Measurements from ENCODE around the gene HDAC5.
"Not testable (repeated sequence)": the region's sequence is repeated elsewhere in the genome, so short reads cannot be mapped to it uniquely, and the experiment has no call there.

HDAC5 gene

DNA sequence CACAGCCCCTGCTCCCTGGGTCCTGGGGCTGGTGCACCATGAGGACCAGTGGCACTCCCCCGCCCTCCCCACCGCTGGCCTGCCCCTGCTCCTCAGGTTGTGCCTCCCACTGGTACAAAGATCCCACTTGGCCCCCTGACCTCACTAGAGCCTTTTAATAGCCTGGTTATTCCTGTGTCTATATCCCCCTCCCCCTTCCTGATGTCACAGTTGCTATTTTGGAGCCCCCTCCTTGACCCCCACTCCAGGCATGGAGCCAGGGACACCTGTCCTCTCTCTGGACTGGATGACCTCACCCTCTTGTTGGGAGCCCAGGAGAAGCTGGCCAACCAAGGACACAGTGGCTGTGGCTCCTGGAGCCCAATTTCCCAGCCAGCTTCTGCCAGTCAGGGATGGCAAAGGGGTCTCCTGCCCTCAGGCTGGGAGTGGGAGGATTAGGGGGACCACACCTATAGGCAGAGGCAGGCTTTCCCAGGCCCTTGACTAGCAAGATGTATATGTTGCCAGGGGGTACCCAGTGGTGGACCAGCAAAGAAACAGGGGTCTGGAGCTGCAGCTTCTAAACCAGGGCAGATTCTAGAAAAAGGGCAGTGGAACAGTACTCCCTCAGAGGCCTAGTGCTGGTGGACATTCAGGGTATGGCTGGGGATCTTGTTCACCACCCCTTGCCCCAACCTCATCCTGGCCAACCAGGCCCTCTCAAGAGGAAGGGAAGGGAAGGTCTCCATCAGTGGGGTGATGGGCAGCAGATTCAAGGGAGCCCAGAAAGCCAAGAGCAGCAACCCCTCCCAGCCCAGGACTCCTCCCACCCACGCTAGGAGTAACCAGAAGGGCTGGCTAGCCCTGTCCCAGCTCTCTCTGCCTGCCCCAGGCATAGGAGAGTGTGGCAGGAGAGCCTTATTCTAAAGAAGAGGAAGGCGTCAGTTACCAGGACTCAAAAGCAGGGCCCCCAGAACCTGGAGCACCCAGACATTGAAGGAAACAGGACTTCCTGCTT, 10.9 kb downstream of the HDAC5 start:
- ATAC-seq (replicated peaks) (no peak), DNase-seq (no peak)
- H3K4me3 Mint-ChIP-seq: peak overlapping the region in 1 of 2 donors; percentile 23
- peak overlapping the region in 1 of 2 donors; percentile 69 for H3K27ac Mint-ChIP-seq
- H3K4me1 Mint-ChIP-seq (ENCODE audit: low read depth in 2 of 2): peaks cover 33 to 39% of the 10 kb centered on the region in 2 donors
- H3K36me3 Mint-ChIP-seq (ENCODE audit: insufficient read depth): peaks cover 24% of the 10 kb centered on the region
- no peaks in the 10 kb centered on the region for H3K27me3 Mint-ChIP-seq
- H3K9me3 Mint-ChIP-seq: no peaks in the 10 kb centered on the region

DNA sequence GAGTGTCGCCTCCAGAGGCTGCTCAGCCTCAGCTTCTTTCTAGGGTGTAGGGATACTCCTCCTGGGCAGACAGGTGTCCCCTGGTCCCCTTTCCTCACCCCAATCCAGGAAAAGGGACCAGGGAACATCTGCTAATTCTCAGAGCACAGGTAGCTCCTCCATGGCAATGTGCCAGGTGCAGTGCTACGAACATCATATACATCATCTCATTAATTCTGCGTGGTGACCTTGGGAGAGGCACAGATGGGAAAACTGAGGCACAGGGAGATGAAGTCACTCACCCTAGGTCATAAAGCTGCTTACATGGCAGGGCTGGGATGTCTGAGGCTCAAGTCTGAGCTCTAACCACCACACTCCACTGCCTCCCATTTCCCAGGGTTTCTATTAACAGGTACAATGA, 11.7 kb downstream of the HDAC5 start:
- Mint-ChIP-seq H3K36me3 (ENCODE audit: insufficient read depth) (peaks cover 29% of the 10 kb centered on the region), H3K9me3 (no peaks in the 10 kb centered on the region), H3K27ac (peak overlapping the region; percentile 18 to 60), H3K4me1 (ENCODE audit: low read depth in 2 of 2) (peaks cover 30 to 41% of the 10 kb centered on the region in 2 donors), H3K27me3 (no peaks in the 10 kb centered on the region), H3K4me3 (peak overlapping the region; percentile 39 to 51)
- DNase-seq: no peak
- no peak for ATAC-seq (replicated peaks)

DNA sequence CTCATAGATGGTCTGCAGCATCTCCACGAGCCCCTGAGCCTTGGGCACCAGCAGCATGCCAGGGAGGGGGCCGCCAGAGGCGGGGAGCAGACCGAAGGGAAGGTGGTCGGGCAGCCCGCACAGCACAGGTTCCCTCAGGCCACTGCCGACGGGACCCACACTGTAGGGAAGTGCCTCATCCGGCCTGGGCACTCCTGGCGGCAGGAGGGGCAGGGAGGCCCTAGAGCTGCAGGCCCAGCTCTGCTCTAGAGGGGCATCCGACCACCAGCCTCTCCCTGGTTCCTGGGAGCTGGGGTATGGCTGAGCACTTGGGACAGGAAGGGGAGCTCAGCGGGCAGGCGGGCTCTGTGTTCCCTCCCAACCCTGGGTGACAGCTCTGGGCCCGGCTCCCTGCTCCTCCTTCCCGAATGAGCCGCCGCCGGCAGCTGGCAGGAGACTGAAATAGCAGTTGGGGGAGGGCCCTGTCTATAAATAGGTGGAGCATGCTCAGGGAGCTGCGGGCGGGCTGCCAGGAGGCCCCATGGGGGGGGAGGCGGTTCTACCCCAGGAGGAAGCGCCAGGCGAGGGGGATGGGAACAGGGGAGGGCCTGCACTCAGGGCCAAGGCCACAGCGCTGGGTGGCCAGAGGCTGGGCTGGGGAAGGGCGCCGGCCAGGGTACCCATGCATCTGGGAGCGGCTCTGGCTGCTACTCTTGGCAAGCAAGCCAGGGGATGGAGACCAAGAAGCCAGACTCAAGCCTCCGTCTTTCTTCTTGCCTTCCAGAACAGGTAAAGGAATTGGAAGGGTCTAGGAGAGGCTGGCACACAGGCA, 12.4 kb downstream of the HDAC5 start:
- ATAC-seq (replicated peaks) (peak; percentile 64), DNase-seq (peak; percentile 21 to 33 (median 23))
- H3K36me3 Mint-ChIP-seq (ENCODE audit: insufficient read depth): peaks cover 31% of the 10 kb centered on the region
- no peaks in the 10 kb centered on the region for H3K9me3 Mint-ChIP-seq
- H3K4me3 Mint-ChIP-seq: peak overlapping the region; percentile 44 to 51
- peak overlapping the region; percentile 60 to 74 for H3K27ac Mint-ChIP-seq
- H3K27me3 Mint-ChIP-seq: no peaks in the 10 kb centered on the region
- peaks cover 24 to 36% of the 10 kb centered on the region in 2 donors for H3K4me1 Mint-ChIP-seq (ENCODE audit: low read depth in 2 of 2)

DNA sequence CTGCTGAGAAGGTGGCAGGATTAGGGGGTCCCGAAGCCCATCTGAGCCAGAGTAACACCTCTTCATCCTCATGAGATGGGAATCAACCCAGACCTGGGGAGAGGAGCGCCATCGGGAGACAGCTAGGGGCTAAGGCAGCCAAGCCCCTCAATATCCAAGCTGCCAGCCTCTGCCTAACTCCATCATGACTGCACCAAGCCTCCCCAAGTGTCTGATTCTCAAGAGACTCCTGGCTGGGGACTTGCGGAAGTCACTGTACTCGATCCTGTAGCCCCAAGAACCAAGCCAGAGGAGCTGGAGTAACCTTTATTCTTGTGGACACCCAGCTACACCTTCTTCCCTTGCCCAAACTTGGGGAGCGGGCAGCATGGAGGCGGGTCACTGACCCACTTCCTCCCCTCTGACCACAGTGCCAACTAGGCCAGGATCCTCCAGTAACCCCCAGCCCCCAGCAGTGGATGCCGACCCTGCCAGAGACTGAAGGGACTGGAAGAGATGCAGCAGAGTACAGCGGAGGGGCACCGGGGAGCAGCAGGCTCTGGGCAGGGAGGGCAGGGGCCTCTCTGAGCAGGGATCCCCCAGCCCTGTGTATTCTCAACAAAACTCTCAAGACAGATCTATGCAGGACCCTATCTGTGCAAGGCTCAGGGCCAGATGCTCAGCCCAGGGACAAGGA, 13.3 kb downstream of the HDAC5 start:
- ATAC-seq (replicated peaks) (no peak), DNase-seq (no peak)
- peaks cover 36% of the 10 kb centered on the region for H3K36me3 Mint-ChIP-seq (ENCODE audit: insufficient read depth)
- no peaks in the 10 kb centered on the region for H3K9me3 Mint-ChIP-seq
- peaks cover 20 to 29% of the 10 kb centered on the region in 2 donors for H3K4me1 Mint-ChIP-seq (ENCODE audit: low read depth in 2 of 2)
- peak overlapping the region in 1 of 2 donors; percentile 49 for H3K27ac Mint-ChIP-seq
- no peak overlapping the region for H3K4me3 Mint-ChIP-seq
- no peaks in the 10 kb centered on the region for H3K27me3 Mint-ChIP-seq

DNA sequence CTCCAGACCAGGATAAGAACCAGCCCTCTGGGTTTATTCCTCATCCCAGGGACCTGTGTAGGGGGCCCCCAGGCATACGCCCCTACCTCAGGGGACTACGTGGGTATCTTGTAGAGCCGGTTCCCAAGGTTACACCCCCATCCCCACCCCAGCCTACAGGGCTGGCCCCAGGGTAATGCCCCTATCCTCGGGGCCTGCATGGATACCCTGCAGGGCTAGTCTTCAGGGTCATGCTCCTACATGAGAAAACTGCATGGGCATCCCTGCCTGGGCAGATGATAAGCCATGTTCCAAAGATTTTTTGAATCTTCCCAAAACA, 14.2 kb downstream of the HDAC5 start:
- ATAC-seq (replicated peaks): no peak

DNA sequence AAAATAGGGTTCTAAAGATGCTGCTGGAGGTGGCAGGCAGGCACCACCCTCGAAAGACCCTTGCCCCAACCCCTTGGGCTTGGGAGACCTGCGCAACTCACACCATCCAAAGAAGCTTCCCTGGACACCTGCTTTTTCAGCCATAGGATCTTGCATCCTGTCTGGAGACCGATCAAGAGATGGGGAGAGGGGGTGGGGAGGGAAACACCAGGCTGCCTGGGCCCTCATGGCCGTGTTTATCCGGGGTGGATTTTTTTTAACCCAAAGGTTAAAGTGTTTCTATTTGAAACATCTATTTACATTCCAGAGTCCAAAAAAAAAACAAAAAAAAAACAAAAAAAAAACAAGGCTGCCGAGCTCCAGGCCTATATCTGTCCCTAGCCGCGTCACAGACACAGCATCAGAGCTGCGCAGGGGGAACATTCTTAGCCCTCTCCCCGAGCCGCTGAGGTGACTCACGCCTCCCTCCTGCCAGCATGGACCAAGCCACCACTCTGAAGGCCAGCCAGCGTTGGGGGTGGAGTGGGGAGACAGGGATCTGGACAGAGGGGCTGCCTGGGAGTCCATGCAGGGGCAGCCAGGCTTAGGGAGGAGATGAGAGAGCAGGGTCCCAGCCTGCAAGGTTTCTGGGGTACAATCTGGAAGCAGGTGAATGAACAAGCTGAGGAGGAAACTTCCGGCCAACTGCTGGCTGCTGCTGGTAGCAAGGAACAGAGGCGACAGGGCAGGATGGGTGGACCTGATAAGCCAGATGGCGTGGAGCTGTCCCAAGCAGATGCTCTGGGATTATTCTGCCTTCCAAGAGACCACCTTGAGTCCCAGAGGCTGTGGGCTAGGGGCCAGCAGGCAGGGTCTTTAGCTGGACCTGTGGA, 14.8 kb downstream of the HDAC5 start:
- no peak overlapping the region for H3K4me3 Mint-ChIP-seq
- no peaks in the 10 kb centered on the region for H3K9me3 Mint-ChIP-seq
- peaks cover 40% of the 10 kb centered on the region for H3K36me3 Mint-ChIP-seq (ENCODE audit: insufficient read depth)
- peak overlapping the region; percentile 18 to 41 for H3K27ac Mint-ChIP-seq
- no peak for ATAC-seq (replicated peaks)
- DNase-seq: no peak
- peaks cover 22 to 26% of the 10 kb centered on the region in 2 donors for H3K4me1 Mint-ChIP-seq (ENCODE audit: low read depth in 2 of 2)
- H3K27me3 Mint-ChIP-seq: no peaks in the 10 kb centered on the region

More for the DNA sequence above, 14.2 kb downstream of the HDAC5 start:
- H3K4me3 Mint-ChIP-seq: no peak overlapping the region
- H3K27ac Mint-ChIP-seq: no peak overlapping the region
- H3K27me3 Mint-ChIP-seq: no peaks in the 10 kb centered on the region
- DNase-seq: no peak
- H3K9me3 Mint-ChIP-seq: no peaks in the 10 kb centered on the region
- peaks cover 40% of the 10 kb centered on the region for H3K36me3 Mint-ChIP-seq (ENCODE audit: insufficient read depth)
- peaks cover 24 to 29% of the 10 kb centered on the region in 2 donors for H3K4me1 Mint-ChIP-seq (ENCODE audit: low read depth in 2 of 2)

DNA sequence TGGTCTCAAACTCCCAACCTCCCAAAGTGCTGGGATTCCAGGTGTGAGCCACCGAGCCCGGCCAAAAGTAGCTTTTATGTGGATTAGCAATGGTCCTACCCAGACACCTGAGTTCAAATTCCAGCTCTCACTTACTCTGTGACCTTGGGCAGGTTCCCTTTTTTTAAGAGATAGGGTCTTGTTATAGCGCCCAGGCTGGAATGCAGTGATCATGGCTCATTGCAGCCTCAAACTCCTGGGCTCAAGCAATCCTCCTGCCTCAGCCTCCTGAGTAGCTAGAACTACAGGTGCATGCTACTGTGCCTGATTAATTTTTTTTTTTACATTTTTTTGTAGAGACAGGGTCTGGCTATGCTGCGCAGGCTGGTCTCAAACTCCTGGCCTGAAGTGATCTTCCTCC, 16.6 kb downstream of the HDAC5 start:
- no peak overlapping the region for H3K4me3 Mint-ChIP-seq
- no peaks in the 10 kb centered on the region for H3K27me3 Mint-ChIP-seq
- peaks cover 39% of the 10 kb centered on the region for H3K36me3 Mint-ChIP-seq (ENCODE audit: insufficient read depth)
- no peak for DNase-seq
- no peak overlapping the region for H3K27ac Mint-ChIP-seq
- H3K4me1 Mint-ChIP-seq (ENCODE audit: low read depth in 2 of 2): peaks cover 16 to 17% of the 10 kb centered on the region in 2 donors
- ATAC-seq (replicated peaks): no peak
- H3K9me3 Mint-ChIP-seq: no peaks in the 10 kb centered on the region

DNA sequence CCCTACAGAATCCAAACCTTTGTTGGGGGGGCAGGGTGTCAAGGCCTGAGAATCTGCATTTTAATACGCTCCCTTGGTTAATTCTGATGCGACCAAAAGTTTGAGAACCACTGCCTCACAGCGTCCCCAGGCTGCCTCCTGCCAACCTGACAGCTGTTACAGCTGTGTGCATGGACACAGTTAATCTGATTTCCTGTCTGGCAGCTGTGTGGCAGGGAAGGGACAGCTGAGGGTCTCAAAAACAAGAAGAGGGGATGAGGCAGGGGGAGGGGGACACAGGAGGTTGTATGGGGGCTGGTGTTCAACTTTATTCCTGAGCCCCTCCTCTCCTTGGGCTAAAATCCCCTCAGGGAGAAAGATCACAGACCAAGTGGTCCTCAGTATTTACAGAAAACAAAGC, 17.5 kb downstream of the HDAC5 start:
- H3K27me3 Mint-ChIP-seq: no peaks in the 10 kb centered on the region

DNA sequence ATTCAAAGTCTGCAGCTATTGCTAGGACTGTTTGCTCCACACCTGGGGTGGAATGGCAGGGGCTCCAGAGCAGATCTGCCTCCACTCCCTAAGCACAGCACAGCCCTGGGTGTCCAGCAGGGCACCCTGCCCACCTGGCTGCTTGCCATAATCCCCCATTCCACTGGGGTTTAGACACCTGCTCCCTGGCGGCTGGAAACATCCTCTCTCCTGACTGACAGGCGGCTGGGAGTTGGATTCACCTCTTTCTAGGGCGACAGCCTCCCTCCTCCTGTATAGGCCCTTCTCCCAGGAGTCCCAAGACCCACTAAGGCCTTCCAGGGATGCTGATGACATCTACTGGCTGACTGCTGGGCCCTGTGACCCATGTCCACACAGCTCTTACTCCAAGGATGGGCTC, 18.0 kb downstream of the HDAC5 start:
- no peaks in the 10 kb centered on the region for H3K27me3 Mint-ChIP-seq
- H3K4me3 Mint-ChIP-seq: no peak overlapping the region
- H3K27ac Mint-ChIP-seq: peak overlapping the region in 1 of 2 donors; percentile 51
- no peaks in the 10 kb centered on the region for H3K9me3 Mint-ChIP-seq
- DNase-seq (no peak), ATAC-seq (replicated peaks) (no peak)
- peaks cover 13% of the 10 kb centered on the region in 2 donors for H3K4me1 Mint-ChIP-seq (ENCODE audit: low read depth in 2 of 2)
- H3K36me3 Mint-ChIP-seq (ENCODE audit: insufficient read depth): peaks cover 40% of the 10 kb centered on the region

More for the DNA sequence above, 17.5 kb downstream of the HDAC5 start:
- peaks cover 13% of the 10 kb centered on the region in 2 donors for H3K4me1 Mint-ChIP-seq (ENCODE audit: low read depth in 2 of 2)
- peak overlapping the region in 1 of 2 donors; percentile 51 for H3K27ac Mint-ChIP-seq
- peaks cover 39% of the 10 kb centered on the region for H3K36me3 Mint-ChIP-seq (ENCODE audit: insufficient read depth)
- DNase-seq: no peak
- no peaks in the 10 kb centered on the region for H3K9me3 Mint-ChIP-seq
- no peak overlapping the region for H3K4me3 Mint-ChIP-seq
- ATAC-seq (replicated peaks): no peak

DNA sequence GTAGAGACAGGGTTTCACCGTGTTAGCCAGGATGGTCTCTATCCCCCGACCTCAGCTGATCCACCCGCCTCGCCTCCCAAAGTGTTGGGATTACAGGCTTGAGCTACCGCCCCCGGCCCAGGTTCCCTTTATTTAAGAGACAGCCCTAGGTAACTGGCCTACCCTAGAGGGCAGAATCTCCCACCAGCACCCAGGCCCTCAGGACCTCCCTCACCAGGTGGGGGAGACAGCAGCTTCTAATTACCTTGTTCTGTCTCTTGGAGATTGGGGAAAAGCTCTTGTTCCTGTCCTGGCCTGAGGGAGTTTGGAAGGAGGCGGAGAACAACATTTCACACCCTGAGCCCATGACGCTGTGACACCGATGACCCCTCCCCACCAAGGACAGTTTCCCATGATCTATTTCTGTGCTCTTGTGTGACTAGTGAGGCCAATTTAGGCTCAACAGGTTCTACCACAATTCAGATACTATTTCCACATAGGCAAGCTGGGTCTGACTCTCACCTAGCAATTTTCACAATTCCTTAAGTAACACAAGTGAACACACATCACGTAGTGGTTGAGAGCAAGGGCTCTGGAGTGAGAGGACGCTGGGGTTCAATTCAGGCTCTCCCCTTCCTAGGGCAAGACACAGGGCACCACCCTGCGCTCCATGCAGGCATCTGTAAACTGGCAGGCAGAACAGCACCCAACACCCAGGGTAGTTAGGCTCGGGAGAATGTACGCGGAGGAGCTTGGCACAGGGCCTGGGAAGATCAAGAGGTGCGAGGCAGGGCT, 20.4 kb downstream of the HDAC5 start:
- Mint-ChIP-seq H3K9me3 (no peaks in the 10 kb centered on the region), H3K27ac (peak overlapping the region in 1 of 2 donors; percentile 87)
- no peak for DNase-seq

DNA sequence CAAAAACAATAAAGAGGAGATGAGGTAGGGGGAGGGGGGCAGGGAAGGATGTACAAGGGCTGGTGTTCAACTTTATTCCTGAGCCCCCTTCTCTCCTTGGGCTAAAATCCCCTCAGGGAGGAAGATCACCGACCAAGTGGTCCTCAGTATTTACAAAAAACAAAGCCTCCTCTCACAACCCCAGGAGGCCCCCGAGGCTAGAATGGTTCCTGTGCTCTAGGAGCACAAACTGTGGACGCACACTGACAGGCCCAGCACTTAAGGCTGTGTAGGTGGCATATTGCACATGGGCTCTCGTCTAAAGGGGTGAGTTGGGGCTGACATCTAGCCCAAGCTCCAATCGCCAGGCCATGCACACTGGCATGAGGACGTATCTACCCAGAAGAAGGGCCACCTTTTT, 21.6 kb downstream of the HDAC5 start:
- not testable (repeated sequence) for DNase-seq; H3K27ac Mint-ChIP-seq; H3K27me3 Mint-ChIP-seq; H3K9me3 Mint-ChIP-seq; ATAC-seq (replicated peaks); H3K4me3 Mint-ChIP-seq
- H3K4me1 Mint-ChIP-seq (ENCODE audit: low read depth in 2 of 2): peaks cover 9 to 15% of the 10 kb centered on the region in 2 donors
- H3K36me3 Mint-ChIP-seq (ENCODE audit: insufficient read depth): peaks cover 43% of the 10 kb centered on the region

More for the DNA sequence above, 20.4 kb downstream of the HDAC5 start:
- Mint-ChIP-seq H3K4me1 (ENCODE audit: low read depth in 2 of 2) (peaks cover 13% of the 10 kb centered on the region in 2 donors), H3K27me3 (no peaks in the 10 kb centered on the region), H3K4me3 (no peak overlapping the region), H3K36me3 (ENCODE audit: insufficient read depth) (peaks cover 46% of the 10 kb centered on the region)
- no peak for ATAC-seq (replicated peaks)

Data from effector memory CD8-positive, alpha-beta T cell (primary cell).